Calu3 (cell line): ENCODE measurements around the gene RXFP3. TPM values are rescaled to one million over a fixed set of nuclear protein-coding genes. Genes with fewer than 3 reads are reported as not detected.

Experiments used
- BruUV-seq: library from RNA; stranded (reverse); fragments of 400-500 nt; replicated peaks from 2 replicates; lab custom pipeline; 2021; lab: Mats Ljungman, UMichigan
- CTCF ChIA-PET: fragments of 300-600 bp; sonication (Branson Sonifier 250); formaldehyde crosslinking; loops from one replicate; lab custom pipeline; 2022; ENCODE audit warnings: antibody characterized with exemption; lab: Charles Lee
- DNase-seq: peaks from one replicate; pipeline ENCODE4 v3.0.0; 2022
- H3K27ac Mint-ChIP-seq: one replicate; pipeline ENCODE4 v1.8.0; 2022; ENCODE audit warnings: mixed read lengths; ENCODE audit not compliant: unreplicated experiment
- H3K27me3 Mint-ChIP-seq: one replicate; pipeline ENCODE4 v1.8.0; 2022; ENCODE audit warnings: mixed read lengths; ENCODE audit not compliant: unreplicated experiment
- H3K36me3 Mint-ChIP-seq: one replicate; pipeline ENCODE4 v1.8.0; 2022; ENCODE audit warnings: mild to moderate bottlenecking, moderate library complexity, mixed read lengths; ENCODE audit not compliant: insufficient read depth, unreplicated experiment
- H3K4me1 Mint-ChIP-seq: one replicate; pipeline ENCODE4 v1.8.0; 2022; ENCODE audit warnings: mild to moderate bottlenecking, low read depth, mixed read lengths; ENCODE audit not compliant: unreplicated experiment
- H3K4me3 Mint-ChIP-seq: one replicate; pipeline ENCODE4 v1.8.0; 2022; ENCODE audit warnings: mild to moderate bottlenecking, low read depth, moderate library complexity, mixed read lengths; ENCODE audit not compliant: unreplicated experiment
- H3K9me3 Mint-ChIP-seq: one replicate; pipeline ENCODE4 v1.8.0; 2022; ENCODE audit warnings: low read depth, mixed read lengths; ENCODE audit not compliant: unreplicated experiment
- CTCF ChIP-seq: fragments of 200-600 bp; IDR thresholded peaks from one replicate; pipeline ENCODE4 v1.8.0; 2022; ENCODE audit warnings: antibody characterized with exemption; ENCODE audit not compliant: unreplicated experiment
- intact Hi-C: fragments of 100-400 bp; cut with micrococcal nuclease; formaldehyde crosslinking; loops from one replicate; pipeline ENCODE4 v1.10.0; 2022; ENCODE audit not compliant: unreplicated experiment
- total RNA-seq: library from RNA; stranded (reverse); gene quantifications from 2 replicates; pipeline ENCODE4 v1.2.3, GENCODE V29; 2022

Gene RXFP3
- total RNA-seq, 1 experiment from 2014 or later, result not detected

DNA sequence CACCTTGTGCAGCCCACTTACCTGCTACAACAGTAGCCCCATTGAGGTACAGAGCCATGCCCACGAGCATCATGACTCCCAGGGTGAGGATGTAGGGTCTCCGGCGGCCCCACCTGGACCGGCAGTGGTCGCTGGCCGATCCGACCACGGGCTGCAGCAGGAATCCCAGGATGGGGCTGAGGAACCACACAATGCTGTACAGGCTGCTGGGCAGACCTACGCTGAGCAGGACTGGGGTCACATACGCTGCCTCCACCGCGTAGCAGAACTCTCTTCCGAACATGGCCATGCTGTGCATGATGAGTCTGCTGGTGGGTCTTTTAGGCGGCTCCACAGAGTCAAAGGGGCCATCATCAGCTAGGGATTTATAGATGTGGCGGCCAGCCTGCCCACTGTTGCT lies 48.0 kb downstream of the RXFP3 start:
- Mint-ChIP-seq H3K27me3 (no peaks in the 10 kb centered on the region), H3K4me1 (no peaks in the 10 kb centered on the region), H3K9me3 (no peaks in the 10 kb centered on the region), H3K4me3 (no peak overlapping the region), H3K36me3 (no peaks in the 10 kb centered on the region), H3K27ac (no peak overlapping the region)
- BruUV-seq, result no TSS peak
- CTCF ChIA-PET, result no interaction called here
- no peak for DNase-seq
- TF ChIP-seq CTCF, result no peak
- intact Hi-C loops, result no loop called here

DNA sequence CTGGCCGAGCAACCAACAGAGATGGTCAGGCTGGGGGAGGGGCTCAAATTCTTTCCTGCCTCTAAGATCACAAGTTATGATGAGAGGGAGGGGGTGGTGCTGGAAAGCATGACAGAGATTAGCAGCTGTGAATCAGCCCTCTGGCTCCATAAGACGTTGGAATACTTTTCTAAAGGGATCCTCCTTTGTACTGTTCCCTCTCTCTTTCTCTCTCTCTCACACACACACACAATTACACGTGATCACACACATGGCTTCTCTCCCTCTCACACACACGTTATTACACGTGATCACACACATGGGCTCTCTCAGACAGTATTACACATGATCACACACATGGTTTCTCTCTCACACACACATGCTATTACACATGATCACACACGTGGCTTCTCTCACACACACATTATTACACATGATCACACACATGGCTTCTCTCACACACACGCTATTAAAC lies 48.5 kb downstream of the RXFP3 start, which contains the start of gene SLC45A2:
TSS of gene SLC45A2 (minus strand) at position 23 of the 454 bp plus-strand sequence. CDS start 110 bp downstream, outside the sequence.
- no peak for DNase-seq

DNA sequence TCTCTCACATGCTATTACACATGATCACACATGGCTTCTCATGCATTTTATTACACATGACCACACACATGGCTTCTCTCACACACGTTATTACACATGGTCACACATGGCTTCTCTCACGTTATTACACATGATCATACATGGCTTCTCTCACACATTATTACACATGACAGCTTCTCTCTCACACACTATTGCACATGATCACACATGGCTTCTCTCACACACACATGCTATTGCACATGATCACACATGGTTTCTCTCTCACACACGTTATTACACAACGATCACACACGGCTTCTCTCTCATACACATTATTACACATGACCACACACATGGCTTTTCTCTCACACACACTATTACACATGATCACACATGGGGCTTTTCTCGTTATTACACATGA lies 49.3 kb downstream of the RXFP3 start:
- CTCF ChIA-PET, result no interaction called here
- no peak for DNase-seq
- no peaks in the 10 kb centered on the region for H3K27me3 Mint-ChIP-seq
- H3K9me3 Mint-ChIP-seq, result no peaks in the 10 kb centered on the region
- no peak for TF ChIP-seq CTCF
- BruUV-seq, result no TSS peak
- intact Hi-C loops, result no loop called here
- no peak overlapping the region for H3K27ac Mint-ChIP-seq
- H3K36me3 Mint-ChIP-seq, result no peaks in the 10 kb centered on the region
- no peak overlapping the region for H3K4me3 Mint-ChIP-seq
- H3K4me1 Mint-ChIP-seq, result no peaks in the 10 kb centered on the region

More for the DNA sequence above, 48.5 kb downstream of the RXFP3 start, which contains the start of gene SLC45A2:
- CTCF ChIA-PET, result no interaction called here
- Mint-ChIP-seq H3K4me3 (no peak within 1 kb of the TSS), H3K9me3 (no peaks in the 10 kb centered on the region), H3K36me3 (no peaks in the 10 kb centered on the region), H3K27me3 (no peaks in the 10 kb centered on the region), H3K4me1 (no peaks in the 10 kb centered on the region), H3K27ac (no peak within 1 kb of the TSS)
- intact Hi-C loops, result no loop called here
- no TSS peak for BruUV-seq
- no peak for TF ChIP-seq CTCF

Other genes starting within 250 kb of the RXFP3 start
- gene ADAMTS12, start 44.4 kb upstream of the RXFP3 start, total RNA-seq, result 1.2 TPM in 2 replicates
- 0.59 TPM in 1 of 2 replicates, not detected in the other for gene SLC45A2, start 48.3 kb downstream of the RXFP3 start, total RNA-seq
- 9.1 and 10.7 TPM in 2 replicates for gene AMACR, start 71.7 kb downstream of the RXFP3 start, total RNA-seq
- 1.5 and 2.1 TPM in 2 replicates for gene C1QTNF3, start 106.8 kb downstream of the RXFP3 start, total RNA-seq